HG03432 (cell line): Measurements from ENCODE around the gene COPS8.

ENCODE experiments used
- ATAC-seq: cut with Tn5 transposase; IDR thresholded peaks from one replicate; pipeline ENCODE4 v1.9.1; 2021; ENCODE audit warnings: mild to moderate bottlenecking, moderate library complexity; ENCODE audit not compliant: unreplicated experiment

Gene COPS8

GRCh38 chr2:237064203-237065070 lies 21.3 kb upstream of the COPS8 start:
- no peak for ATAC-seq

- no peak for ATAC-seq
Measured at GRCh38 chr2:237065071-237065377, 20.7 kb upstream of the COPS8 start.

- no peak for ATAC-seq
Measured at GRCh38 chr2:237066396-237066795, 19.3 kb upstream of the COPS8 start.

- ATAC-seq, result no peak
Measured at GRCh38 chr2:237068005-237068576, 17.6 kb upstream of the COPS8 start.

- ATAC-seq, result no peak
Measured at GRCh38 chr2:237072067-237072931, 13.4 kb upstream of the COPS8 start.

- no peak for ATAC-seq
Measured at GRCh38 chr2:237073552-237073951, 12.1 kb upstream of the COPS8 start.

- ATAC-seq, result no peak
Measured at GRCh38 chr2:237074211-237074993, 11.3 kb upstream of the COPS8 start.

GRCh38 chr2:237075749-237076599 lies 9.7 kb upstream of the COPS8 start:
- ATAC-seq, result no peak

- ATAC-seq, result no peak
Measured at GRCh38 chr2:237081596-237081995, 4.1 kb upstream of the COPS8 start.

GRCh38 chr2:237083026-237083425 lies 2.7 kb upstream of the COPS8 start:
- ATAC-seq, result no peak

GRCh38 chr2:237084444-237084843 lies 1.2 kb upstream of the COPS8 start:
- no peak for ATAC-seq

GRCh38 chr2:237090906-237091305 lies 5.2 kb downstream of the COPS8 start:
- no peak for ATAC-seq

- ATAC-seq, result no peak
Measured at GRCh38 chr2:237091779-237092436, 6.2 kb downstream of the COPS8 start.

GRCh38 chr2:237092506-237092905 lies 6.8 kb downstream of the COPS8 start:
- ATAC-seq, result no peak

GRCh38 chr2:237092920-237093781 lies 7.5 kb downstream of the COPS8 start:
- ATAC-seq, result no peak

- no peak for ATAC-seq
Measured at GRCh38 chr2:237096201-237096600, 10.5 kb downstream of the COPS8 start.

GRCh38 chr2:237096911-237097310 lies 11.2 kb downstream of the COPS8 start:
- no peak for ATAC-seq

- ATAC-seq, result no peak
Measured at GRCh38 chr2:237097326-237097910, 11.7 kb downstream of the COPS8 start.
